ENCODE data around the gene GPR42. TPM values are rescaled to one million over a fixed set of nuclear protein-coding genes. Genes with fewer than 3 reads are reported as not detected.
"Not testable (repeated sequence)": the region's sequence is repeated elsewhere in the genome, so short reads cannot be mapped to it uniquely, and the experiment has no call there.

The GPR42 gene
- total and polyA plus RNA-seq, 2 donors (not counting 1 experiment from before 2014, with no cell fraction given): 0.10 TPM; not detected in 1

GRCh38 chr19:35369522-35369921, 1.3 kb upstream of the GPR42 start:
- intact Hi-C loops (cut with micrococcal nuclease): no loop called here
- no peak for ATAC-seq (ENCODE audit: low read depth)
- no peak overlapping the region for H3K9ac ChIP-seq (ENCODE audit: low read length)
- CTCF ChIA-PET: no interaction called here
- H3K27ac ChIP-seq (ENCODE audit: low read length in 2 of 2): no peak overlapping the region
- H3K4me1 ChIP-seq (ENCODE audit: control insufficient read depth in 2 of 2, insufficient read depth in 2 of 2, low read length in 2 of 2): no peaks in the 10 kb centered on the region
- H3K9me3 ChIP-seq (ENCODE audit: control extremely low read depth in 1 of 3, control insufficient read depth in 2 of 3, insufficient read depth in 1 of 3, low read length in 2 of 3): peaks cover 0 to 5% (median 1%) of the 10 kb centered on the region in 3 donors
- H4K20me1 ChIP-seq (ENCODE audit: control insufficient read depth, insufficient read depth, low read length, poor library complexity, severe bottlenecking): no peaks in the 10 kb centered on the region
- TF ChIP-seq EZH2 (IDR thresholded peaks at IDR 0.05; ENCODE audit: borderline replicate concordance, insufficient read depth, low read depth, low read length, poor library complexity, severe bottlenecking) (no peak), CTCF (IDR thresholded peaks at IDR 0.05) (no peak)
- Mint-ChIP-seq H3K27ac (no peak overlapping the region), H3K9me3 (ENCODE audit: insufficient read depth) (no peaks in the 10 kb centered on the region), H3K4me3 (no peak overlapping the region), H3K4me1 (no peaks in the 10 kb centered on the region), H3K27me3 (no peaks in the 10 kb centered on the region)
- peaks cover 0 to 3% (median 0%) of the 10 kb centered on the region in 4 experiments for H3K27me3 ChIP-seq (replicated peaks in 1 of 4; ENCODE audit: control extremely low read depth in 1 of 4, control insufficient read depth in 3 of 4, insufficient read depth in 4 of 4, low read length in 3 of 4)
- H3K4me3 ChIP-seq (ENCODE audit: control extremely low read depth in 1 of 5, extremely low read depth in 1 of 5, insufficient read depth in 1 of 5, low read depth in 2 of 5, low read length in 4 of 5): no peak overlapping the region
- POLR2A ChIA-PET: no interaction called here
- DNase-seq: no peak
- H3K36me3 ChIP-seq (replicated peaks in 1 of 2; ENCODE audit: control extremely low read depth in 1 of 2, control insufficient read depth in 1 of 2, extremely low read depth in 1 of 2, insufficient read depth in 2 of 2, low read length in 1 of 2): no peaks in the 10 kb centered on the region
- H3K4me2 ChIP-seq (replicated peaks; ENCODE audit: low read depth, low read length, poor library complexity, severe bottlenecking): no peak overlapping the region
- no peak overlapping the region for H2AFZ ChIP-seq (ENCODE audit: insufficient read depth, low read depth, low read length, poor library complexity, severe bottlenecking)
- no peaks in the 10 kb centered on the region for H3K79me2 ChIP-seq (ENCODE audit: control insufficient read depth, insufficient read depth, low read length)

- no peaks in the 10 kb centered on the region for H3K27me3 ChIP-seq (replicated peaks in 1 of 4; ENCODE audit: control extremely low read depth in 1 of 4, control insufficient read depth in 3 of 4, insufficient read depth in 4 of 4, low read length in 3 of 4)
- no peaks in the 10 kb centered on the region for H3K27me3 Mint-ChIP-seq
- no peak overlapping the region for H3K27ac ChIP-seq (ENCODE audit: low read length in 2 of 2)
- DNase-seq (no peak), ATAC-seq (ENCODE audit: low read depth) (no peak)
- no peak overlapping the region for H2AFZ ChIP-seq (ENCODE audit: insufficient read depth, low read depth, low read length, poor library complexity, severe bottlenecking)
- TF ChIP-seq EZH2 (IDR thresholded peaks at IDR 0.05; ENCODE audit: borderline replicate concordance, insufficient read depth, low read depth, low read length, poor library complexity, severe bottlenecking): no peak
- TF ChIP-seq CTCF (IDR thresholded peaks at IDR 0.05): no peak
- ChIA-PET POLR2A (no interaction called here), CTCF (no interaction called here)
- no peaks in the 10 kb centered on the region for H3K79me2 ChIP-seq (ENCODE audit: control insufficient read depth, insufficient read depth, low read length)
- no peak overlapping the region for H3K4me2 ChIP-seq (replicated peaks; ENCODE audit: low read depth, low read length, poor library complexity, severe bottlenecking)
- H3K36me3 ChIP-seq (replicated peaks in 1 of 2; ENCODE audit: control extremely low read depth in 1 of 2, control insufficient read depth in 1 of 2, extremely low read depth in 1 of 2, insufficient read depth in 2 of 2, low read length in 1 of 2): no peaks in the 10 kb centered on the region
- no peaks in the 10 kb centered on the region for H4K20me1 ChIP-seq (ENCODE audit: control insufficient read depth, insufficient read depth, low read length, poor library complexity, severe bottlenecking)
- H3K27ac Mint-ChIP-seq: no peak overlapping the region
- H3K9ac ChIP-seq (ENCODE audit: low read length): no peak overlapping the region
- H3K4me1 Mint-ChIP-seq: peaks cover 18% of the 10 kb centered on the region
- H3K4me3 Mint-ChIP-seq: no peak overlapping the region
- H3K4me3 ChIP-seq (ENCODE audit: control extremely low read depth in 1 of 5, extremely low read depth in 1 of 5, insufficient read depth in 1 of 5, low read depth in 2 of 5, low read length in 4 of 5): no peak overlapping the region
- H3K9me3 Mint-ChIP-seq (ENCODE audit: insufficient read depth): no peaks in the 10 kb centered on the region
- peaks cover 1 to 5% (median 4%) of the 10 kb centered on the region in 3 donors for H3K9me3 ChIP-seq (ENCODE audit: control extremely low read depth in 1 of 3, control insufficient read depth in 2 of 3, insufficient read depth in 1 of 3, low read length in 2 of 3)
- WGBS (ENCODE audit: insufficient coverage): 90% methylated on average over 5 of the region's 7 CpGs
- intact Hi-C loops (cut with micrococcal nuclease): no loop called here
- peaks cover 13 to 14% of the 10 kb centered on the region in 2 donors for H3K4me1 ChIP-seq (ENCODE audit: control insufficient read depth in 2 of 2, insufficient read depth in 2 of 2, low read length in 2 of 2)
These were observed 2.6 kb downstream of the GPR42 start for GRCh38 chr19:35373492-35373891.

- peaks cover 13 to 14% of the 10 kb centered on the region in 2 donors for H3K4me1 ChIP-seq (ENCODE audit: control insufficient read depth in 2 of 2, insufficient read depth in 2 of 2, low read length in 2 of 2)
- CTCF ChIA-PET: interaction anchor here (1.2 kb wide), 1 partner anchor 21 kb away, joined by 5 read pairs; no protein-coding TSS in a partner anchor
- H3K27ac Mint-ChIP-seq; H3K4me3 Mint-ChIP-seq; H3K4me3 ChIP-seq (ENCODE audit: control extremely low read depth in 1 of 5, extremely low read depth in 1 of 5, insufficient read depth in 1 of 5, low read depth in 2 of 5, low read length in 4 of 5); intact Hi-C loops (cut with micrococcal nuclease); DNase-seq; H3K27ac ChIP-seq (ENCODE audit: low read length in 2 of 2); H3K9me3 ChIP-seq (ENCODE audit: control extremely low read depth in 1 of 3, control insufficient read depth in 2 of 3, insufficient read depth in 1 of 3, low read length in 2 of 3); ATAC-seq (ENCODE audit: low read depth); H3K27me3 ChIP-seq (replicated peaks in 1 of 4; ENCODE audit: control extremely low read depth in 1 of 4, control insufficient read depth in 3 of 4, insufficient read depth in 4 of 4, low read length in 3 of 4); H3K27me3 Mint-ChIP-seq; H3K9me3 Mint-ChIP-seq (ENCODE audit: insufficient read depth); H3K36me3 ChIP-seq (replicated peaks in 1 of 2; ENCODE audit: control extremely low read depth in 1 of 2, control insufficient read depth in 1 of 2, extremely low read depth in 1 of 2, insufficient read depth in 2 of 2, low read length in 1 of 2); H3K4me2 ChIP-seq (replicated peaks; ENCODE audit: low read depth, low read length, poor library complexity, severe bottlenecking); H2AFZ ChIP-seq (ENCODE audit: insufficient read depth, low read depth, low read length, poor library complexity, severe bottlenecking); POLR2A ChIA-PET; H3K79me2 ChIP-seq (ENCODE audit: control insufficient read depth, insufficient read depth, low read length); H3K9ac ChIP-seq (ENCODE audit: low read length); H4K20me1 ChIP-seq (ENCODE audit: control insufficient read depth, insufficient read depth, low read length, poor library complexity, severe bottlenecking): not testable (repeated sequence)
- H3K4me1 Mint-ChIP-seq: peaks cover 18% of the 10 kb centered on the region
These were observed 3.2 kb downstream of the GPR42 start for GRCh38 chr19:35374031-35374430.

Data from B cell (primary cell).